NCI-H2029 (cell line): ENCODE data around the gene AGAP1.

ENCODE experiments used
- DNase-seq: peaks from one replicate; lab custom pipeline; 2025; lab: John Stamatoyannopoulos, UW

The AGAP1 gene

GRCh38 chr2:235812185-235812665 lies 318.4 kb downstream of the AGAP1 start:
- no peak for DNase-seq

GRCh38 chr2:235813398-235813797 lies 319.6 kb downstream of the AGAP1 start:
- DNase-seq, result no peak

GRCh38 chr2:235820571-235820970 lies 326.7 kb downstream of the AGAP1 start:
- DNase-seq, result no peak

GRCh38 chr2:235824331-235824730 lies 330.5 kb downstream of the AGAP1 start:
- no peak for DNase-seq

GRCh38 chr2:235825946-235826345 lies 332.1 kb downstream of the AGAP1 start:
- DNase-seq, result no peak

GRCh38 chr2:235826826-235827225 lies 333.0 kb downstream of the AGAP1 start:
- DNase-seq, result no peak

GRCh38 chr2:235827585-235827992 lies 333.7 kb downstream of the AGAP1 start:
- no peak for DNase-seq

- no peak for DNase-seq
These were observed 335.9 kb downstream of the AGAP1 start for GRCh38 chr2:235829726-235830125.

- DNase-seq, result no peak
These were observed 337.9 kb downstream of the AGAP1 start for GRCh38 chr2:235831755-235832154.

GRCh38 chr2:235832941-235833340 lies 339.1 kb downstream of the AGAP1 start:
- DNase-seq, result no peak

- no peak for DNase-seq
These were observed 340.3 kb downstream of the AGAP1 start for GRCh38 chr2:235833971-235834620.

GRCh38 chr2:235834781-235835180 lies 340.9 kb downstream of the AGAP1 start:
- no peak for DNase-seq

GRCh38 chr2:235835810-235836209 lies 342.0 kb downstream of the AGAP1 start:
- DNase-seq, result no peak

GRCh38 chr2:235836491-235836911 lies 342.7 kb downstream of the AGAP1 start:
- no peak for DNase-seq

- DNase-seq, result no peak
These were observed 345.4 kb downstream of the AGAP1 start for GRCh38 chr2:235839226-235839625.

- no peak for DNase-seq
These were observed 346.1 kb downstream of the AGAP1 start for GRCh38 chr2:235839974-235840373.

GRCh38 chr2:235841863-235842262 lies 348.0 kb downstream of the AGAP1 start:
- DNase-seq, result no peak

- DNase-seq, result no peak
These were observed 349.1 kb downstream of the AGAP1 start for GRCh38 chr2:235842941-235843340.

- no peak for DNase-seq
These were observed 349.9 kb downstream of the AGAP1 start for GRCh38 chr2:235843591-235844395.

- DNase-seq, result no peak
These were observed 350.7 kb downstream of the AGAP1 start for GRCh38 chr2:235844561-235844960.

- DNase-seq, result no peak
These were observed 351.4 kb downstream of the AGAP1 start for GRCh38 chr2:235845245-235845644.

- no peak for DNase-seq
These were observed 353.7 kb downstream of the AGAP1 start for GRCh38 chr2:235847576-235847975.

- no peak for DNase-seq
These were observed 354.2 kb downstream of the AGAP1 start for GRCh38 chr2:235848055-235848454.
